ENCODE measurements around the gene WIPF3. TPM values are rescaled to one million over a fixed set of nuclear protein-coding genes. Genes with fewer than 3 reads are reported as not detected.
"Not testable (repeated sequence)": the region's sequence is repeated elsewhere in the genome, so short reads cannot be mapped to it uniquely, and the experiment has no call there.

The WIPF3 gene
- total RNA-seq, 1 donor from 2014 or later: not detected

GRCh38 chr7:29950480-29950879 lies 144.2 kb downstream of the WIPF3 start:
- DNase-seq (ENCODE audit: low read depth in 2 of 2): no peak

GRCh38 chr7:29951206-29951605 lies 144.9 kb downstream of the WIPF3 start:
- DNase-seq (ENCODE audit: low read depth in 2 of 2): no peak

- DNase-seq (ENCODE audit: low read depth in 2 of 2): no peak
These were observed 147.5 kb downstream of the WIPF3 start for GRCh38 chr7:29953726-29954347.

GRCh38 chr7:29955075-29955792 lies 148.9 kb downstream of the WIPF3 start:
- DNase-seq (ENCODE audit: low read depth in 2 of 2): no peak

- no peak for DNase-seq (ENCODE audit: low read depth in 2 of 2)
These were observed 149.6 kb downstream of the WIPF3 start for GRCh38 chr7:29955799-29956486.

- no peak for DNase-seq (ENCODE audit: low read depth in 2 of 2)
These were observed 150.2 kb downstream of the WIPF3 start for GRCh38 chr7:29956487-29956836.

GRCh38 chr7:29957521-29958310 lies 151.4 kb downstream of the WIPF3 start:
- no peak for DNase-seq (ENCODE audit: low read depth in 2 of 2)

- no peak for DNase-seq (ENCODE audit: low read depth in 2 of 2)
These were observed 152.5 kb downstream of the WIPF3 start for GRCh38 chr7:29958667-29959358.

GRCh38 chr7:29961611-29962010 lies 155.3 kb downstream of the WIPF3 start:
- DNase-seq (ENCODE audit: low read depth in 2 of 2): not testable (repeated sequence)

GRCh38 chr7:29962035-29962434 lies 155.7 kb downstream of the WIPF3 start:
- no peak for DNase-seq (ENCODE audit: low read depth in 2 of 2)

GRCh38 chr7:29965030-29965429 lies 158.7 kb downstream of the WIPF3 start:
- no peak for DNase-seq (ENCODE audit: low read depth in 2 of 2)

Other genes with a start within 250 kb of the WIPF3 start
- 0.13 TPM in 1 of 2 replicates, not detected in the other for gene PRR15, start 242.7 kb upstream of the WIPF3 start, total RNA-seq
- 61.4 and 69.3 TPM in 2 replicates for gene SCRN1, start 183.3 kb downstream of the WIPF3 start, total RNA-seq
- gene FKBP14, start 220.2 kb downstream of the WIPF3 start, total RNA-seq: 8.5 and 9.8 TPM in 2 replicates
- 11.8 and 13.0 TPM in 2 replicates for gene PLEKHA8, start 221.9 kb downstream of the WIPF3 start, total RNA-seq